ENCODE results near the gene MCEMP1.

- TF ChIP-seq CTCF (IDR thresholded peaks at IDR 0.05; ENCODE audit: poor library complexity, severe bottlenecking) (no peak), REST (IDR thresholded peaks at IDR 0.05; ENCODE audit: borderline replicate concordance) (no peak), EP300 (conservative IDR thresholded peaks at IDR 0.05; ENCODE audit: poor library complexity, severe bottlenecking) (no peak), RAD21 (conservative IDR thresholded peaks at IDR 0.05) (no peak), EZH2 (IDR thresholded peaks at IDR 0.05; ENCODE audit: borderline replicate concordance, insufficient read depth, low read length, poor library complexity, severe bottlenecking) (no peak), POLR2AphosphoS5 (IDR thresholded peaks at IDR 0.05) (no peak), TAF1 (IDR thresholded peaks at IDR 0.05; ENCODE audit: low read depth) (no peak), MXI1 (conservative IDR thresholded peaks at IDR 0.05; ENCODE audit: poor library complexity, severe bottlenecking) (no peak)
Observed at GRCh38 chr19:7670150-7670783, 6.6 kb upstream of the MCEMP1 start.
